ENCODE data around the gene ARL5B. TPM values are rescaled to one million over a fixed set of nuclear protein-coding genes. Genes with fewer than 3 reads are reported as not detected.

ARL5B gene
- total and polyA plus RNA-seq, 9 of the 15 experiments (the other 6 are each of a cell fraction or from before 2014, with no cell fraction given), result 4.1 to 22.2 (median 15.1) TPM

GRCh38 chr10:18659125-18659818, at the start of gene ARL5B (continued):
- TF ChIP-seq GABPA (tag; conservative IDR thresholded peaks at IDR 0.05; ENCODE audit: low read depth), result peak; percentile 94
- TF ChIP-seq TBP (optimal IDR thresholded peaks at IDR 0.05; ENCODE audit: low read depth, low read length), result peak; percentile 65
- TF ChIP-seq ZBTB7A (IDR thresholded peaks at IDR 0.05; ENCODE audit: borderline replicate concordance, control insufficient read depth, low read depth, low read length), result peak; percentile 87
- peak; percentile 78 for TF ChIP-seq HNRNPLL (IDR thresholded peaks at IDR 0.05; ENCODE audit: low read depth, low read length, poor library complexity, severe bottlenecking)
- TF ChIP-seq JUND (IDR thresholded peaks at IDR 0.05; ENCODE audit: borderline replicate concordance, low read depth, low read length), result peak; percentile 61
- peak; percentile 42; the same call in 1 of the 3 replicates for TF ChIP-seq JUND (tag; IDR thresholded peaks at IDR 0.05; ENCODE audit: borderline replicate concordance, low read depth, low read length)
- peak; percentile 93 for TF ChIP-seq CREM (IDR thresholded peaks at IDR 0.05; ENCODE audit: low read depth)
- TF ChIP-seq C11orf30 (IDR thresholded peaks at IDR 0.05; ENCODE audit: low read depth), result peak; percentile 37
- 0 out of 2 replicates have a peak, but pooled peaks have one; percentile 49 for TF ChIP-seq NR3C1 (CRISPR knock-in tag; IDR thresholded peaks at IDR 0.05)
- TF ChIP-seq ATF7 (IDR thresholded peaks at IDR 0.05), result peak; percentile 65
- TF ChIP-seq CHCHD3 (CRISPR knock-in tag; IDR thresholded peaks at IDR 0.05), result no peak
- TF ChIP-seq, protein P1, sequence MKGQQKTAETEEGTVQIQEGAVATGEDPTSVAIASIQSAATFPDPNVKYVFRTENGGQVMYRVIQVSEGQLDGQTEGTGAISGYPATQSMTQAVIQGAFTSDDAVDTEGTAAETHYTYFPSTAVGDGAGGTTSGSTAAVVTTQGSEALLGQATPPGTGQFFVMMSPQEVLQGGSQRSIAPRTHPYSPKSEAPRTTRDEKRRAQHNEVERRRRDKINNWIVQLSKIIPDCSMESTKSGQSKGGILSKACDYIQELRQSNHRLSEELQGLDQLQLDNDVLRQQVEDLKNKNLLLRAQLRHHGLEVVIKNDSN (CRISPR knock-in tag; IDR thresholded peaks at IDR 0.05), result peak; percentile 47; the same call in 1 of the 2 replicates
- TF ChIP-seq GTF2E2 (tag; IDR thresholded peaks at IDR 0.05), result peak; percentile 87
- peak; percentile 80 for TF ChIP-seq ZFX (CRISPR knock-in tag; IDR thresholded peaks at IDR 0.05)
- no peak for TF ChIP-seq HDAC2 (IDR thresholded peaks at IDR 0.05)
- no peak for TF ChIP-seq ATF1 (CRISPR knock-in tag; IDR thresholded peaks at IDR 0.05)
- TF ChIP-seq ATF1 (tag; IDR thresholded peaks at IDR 0.05), result peak; percentile 82
- TF ChIP-seq GABPB1 (CRISPR knock-in tag; IDR thresholded peaks at IDR 0.05), result peak; percentile 91
- TF ChIP-seq TRIM24 (IDR thresholded peaks at IDR 0.05), result peak in 1 of 2 experiments; percentile 49; a peak in 1 of 4 replicates
- TF ChIP-seq, protein P2, sequence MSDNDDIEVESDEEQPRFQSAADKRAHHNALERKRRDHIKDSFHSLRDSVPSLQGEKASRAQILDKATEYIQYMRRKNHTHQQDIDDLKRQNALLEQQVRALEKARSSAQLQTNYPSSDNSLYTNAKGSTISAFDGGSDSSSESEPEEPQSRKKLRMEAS (CRISPR knock-in tag; IDR thresholded peaks at IDR 0.05), result peak; percentile 51; the same call in 1 of the 2 replicates
- TF ChIP-seq RB1 (IDR thresholded peaks at IDR 0.05; ENCODE audit: low read depth), result 0 out of 2 replicates have a peak, but pooled peaks have one; percentile 42
- TF ChIP-seq, protein P3, sequence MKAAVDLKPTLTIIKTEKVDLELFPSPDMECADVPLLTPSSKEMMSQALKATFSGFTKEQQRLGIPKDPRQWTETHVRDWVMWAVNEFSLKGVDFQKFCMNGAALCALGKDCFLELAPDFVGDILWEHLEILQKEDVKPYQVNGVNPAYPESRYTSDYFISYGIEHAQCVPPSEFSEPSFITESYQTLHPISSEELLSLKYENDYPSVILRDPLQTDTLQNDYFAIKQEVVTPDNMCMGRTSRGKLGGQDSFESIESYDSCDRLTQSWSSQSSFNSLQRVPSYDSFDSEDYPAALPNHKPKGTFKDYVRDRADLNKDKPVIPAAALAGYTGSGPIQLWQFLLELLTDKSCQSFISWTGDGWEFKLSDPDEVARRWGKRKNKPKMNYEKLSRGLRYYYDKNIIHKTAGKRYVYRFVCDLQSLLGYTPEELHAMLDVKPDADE (conservative IDR thresholded peaks at IDR 0.05; ENCODE audit: control insufficient read depth, low read depth, low read length), result peak; percentile 57; the same call in 1 of the 2 replicates
- TF ChIP-seq KLF1 (tag; IDR thresholded peaks at IDR 0.05), result no peak
- TF ChIP-seq SUPT5H (IDR thresholded peaks at IDR 0.05), result peak; percentile 87
- TF ChIP-seq, protein P4, sequence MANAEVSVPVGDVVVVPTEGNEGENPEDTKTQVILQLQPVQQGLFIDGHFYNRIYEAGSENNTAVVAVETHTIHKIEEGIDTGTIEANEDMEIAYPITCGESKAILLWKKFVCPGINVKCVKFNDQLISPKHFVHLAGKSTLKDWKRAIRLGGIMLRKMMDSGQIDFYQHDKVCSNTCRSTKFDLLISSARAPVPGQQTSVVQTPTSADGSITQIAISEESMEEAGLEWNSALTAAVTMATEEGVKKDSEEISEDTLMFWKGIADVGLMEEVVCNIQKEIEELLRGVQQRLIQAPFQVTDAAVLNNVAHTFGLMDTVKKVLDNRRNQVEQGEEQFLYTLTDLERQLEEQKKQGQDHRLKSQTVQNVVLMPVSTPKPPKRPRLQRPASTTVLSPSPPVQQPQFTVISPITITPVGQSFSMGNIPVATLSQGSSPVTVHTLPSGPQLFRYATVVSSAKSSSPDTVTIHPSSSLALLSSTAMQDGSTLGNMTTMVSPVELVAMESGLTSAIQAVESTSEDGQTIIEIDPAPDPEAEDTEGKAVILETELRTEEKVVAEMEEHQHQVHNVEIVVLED (CRISPR knock-in tag; IDR thresholded peaks at IDR 0.05), result peak; percentile 89
- peak; percentile 88 for TF ChIP-seq EGR1 (conservative IDR thresholded peaks at IDR 0.05)
- TF ChIP-seq TBL1XR1 (IDR thresholded peaks at IDR 0.05; ENCODE audit: low read length in 2 of 2), result 0 out of 4 replicates have a peak, but pooled peaks of 1 of the 2 experiments have one; percentile 25
- TF ChIP-seq ZNF316 (IDR thresholded peaks at IDR 0.05), result no peak
- peak; percentile 59 for TF ChIP-seq EP300 (IDR thresholded peaks at IDR 0.05; ENCODE audit: low read length)
